H1 (cell line): ENCODE data around the gene AGPS. TPM values are rescaled to one million over a fixed set of nuclear protein-coding genes. Genes with fewer than 3 reads are reported as not detected.

Source experiments
- CTCF ChIA-PET: fragments of 300-600 bp; sonication (Branson Sonifier 250); formaldehyde crosslinking; loops from one replicate; lab custom pipeline; 2021; ENCODE audit not compliant: partially characterized antibody; lab: Charles Lee
- POLR2A ChIA-PET: fragments of 300-600 bp; sonication (Branson Sonifier 250); formaldehyde crosslinking; loops from one replicate; lab custom pipeline; 2021; ENCODE audit warnings: inconsistent platforms; ENCODE audit not compliant: partially characterized antibody; lab: Charles Lee
- DNase-seq, 2 experiments: peaks; one replicate each; pipeline versions ENCODE4 v3.0.0 to v3.0.0-alpha.2; 2010 to 2022; ENCODE audit warnings: low spot score in 2 of 2, low read depth in 1 of 2, mixed read lengths in 1 of 2
- FAIRE-seq: peaks from 2 replicates; lab custom pipeline; 2011; peaks lifted over from hg19 to GRCh38; lab: Jason Lieb, UNC
- H2AFZ ChIP-seq: 2 replicates; pipeline ENCODE4 v1.8.1; 2012; ENCODE audit warnings: low read length, inconsistent platforms
- H2AK5ac ChIP-seq: 2 replicates; pipeline ENCODE4 v1.6.1; 2013; ENCODE audit warnings: low read depth, low read length
- H2BK120ac ChIP-seq: replicated peaks from 2 replicates; pipeline ENCODE3; 2013; ENCODE audit warnings: low read depth, low read length, inconsistent platforms
- H2BK12ac ChIP-seq: 2 replicates; pipeline ENCODE4 v1.6.1; 2013; ENCODE audit warnings: low read depth, low read length
- H2BK15ac ChIP-seq: 2 replicates; pipeline ENCODE4 v1.6.1; 2013; ENCODE audit warnings: low read length
- H2BK20ac ChIP-seq: 2 replicates; pipeline ENCODE4 v1.6.1; 2013; ENCODE audit warnings: low read length
- H2BK5ac ChIP-seq: 2 replicates; pipeline ENCODE4 v1.6.1; 2013; ENCODE audit warnings: low read depth, low read length
- H3K14ac ChIP-seq: 2 replicates; pipeline ENCODE4 v1.6.1; 2013; ENCODE audit warnings: inconsistent platforms; ENCODE audit not compliant: insufficient read length
- H3K18ac ChIP-seq: 2 replicates; pipeline ENCODE4 v1.6.1; 2013; ENCODE audit warnings: low read length; ENCODE audit errors: extremely low read depth
- H3K23ac ChIP-seq: 2 replicates; pipeline ENCODE4 v1.6.1; 2013; ENCODE audit warnings: inconsistent platforms; ENCODE audit not compliant: insufficient read length
- H3K23me2 ChIP-seq: 2 replicates; pipeline ENCODE4 v1.6.1; 2013; ENCODE audit warnings: low read depth, low read length
- H3K27ac ChIP-seq: 2 replicates; pipeline ENCODE4 v1.6.1; 2011; ENCODE audit warnings: low read depth, low read length, inconsistent platforms
- H3K27me3 ChIP-seq, 4 experiments: replicated peaks in 1 of 4; 1 replicate in 1 of 4; 2 replicates in 3 of 4; pipeline versions ENCODE4 v1.6.1 to v1.8.1; 2011 to 2013; ENCODE audit warnings: low read length in 3 of 4, mild to moderate bottlenecking in 3 of 4, inconsistent platforms in 2 of 4, mixed read lengths in 2 of 4, moderate library complexity in 1 of 4; ENCODE audit not compliant: control insufficient read depth in 3 of 4, insufficient read depth in 3 of 4; ENCODE audit errors: extremely low read depth in 1 of 4
- H3K36me3 ChIP-seq, 4 experiments: 2 replicates each; pipeline versions ENCODE4 v1.6.1 to v1.8.1; 2011 to 2013; ENCODE audit warnings: mild to moderate bottlenecking in 4 of 4, low read length in 3 of 4, moderate library complexity in 2 of 4, control low read depth in 1 of 4, inconsistent platforms in 1 of 4; ENCODE audit not compliant: insufficient read depth in 4 of 4, control insufficient read depth in 2 of 4
- H3K4ac ChIP-seq: replicated peaks from 2 replicates; pipeline ENCODE3; 2013; ENCODE audit warnings: low read length, low read depth, mixed read lengths, inconsistent platforms; ENCODE audit not compliant: insufficient read length
- H3K4me1 ChIP-seq, 4 experiments: replicated peaks in 1 of 4; 1 replicate in 1 of 4; 2 replicates in 3 of 4; pipeline versions ENCODE4 v1.6.1 to v1.8.1; 2011 to 2013; ENCODE audit warnings: low read length in 3 of 4, inconsistent platforms in 2 of 4, mixed read lengths in 1 of 4; ENCODE audit not compliant: insufficient read depth in 4 of 4, control insufficient read depth in 3 of 4
- H3K4me2 ChIP-seq, 2 experiments: 2 replicates each; pipeline versions ENCODE4 v1.6.1 to v1.8.1; 2011 to 2013; ENCODE audit warnings: low read depth in 2 of 2, low read length in 2 of 2, control low read depth in 1 of 2, inconsistent platforms in 1 of 2, mild to moderate bottlenecking in 1 of 2; ENCODE audit not compliant: insufficient read depth in 1 of 2
- H3K4me3 ChIP-seq, 4 experiments: fragments of 200-600, 300-600 bp in 1 of 4; sonication (generic), shearing (Covaris generic), sonication (Bioruptor Twin) in 1 of 4; 2 replicates each; pipeline versions ENCODE4 v1.5.1 to v1.8.1; 2011 to 2016; ENCODE audit warnings: low read length in 4 of 4, low read depth in 3 of 4, control low read depth in 2 of 4, inconsistent platforms in 2 of 4, mild to moderate bottlenecking in 2 of 4, mixed read lengths in 1 of 4, moderate library complexity in 1 of 4; ENCODE audit not compliant: insufficient read depth in 2 of 4; ENCODE audit errors: extremely low read depth in 1 of 4
- H3K56ac ChIP-seq: replicated peaks from 2 replicates; pipeline ENCODE3; 2013; ENCODE audit warnings: low read depth, mild to moderate bottlenecking, mixed read lengths, low read length, inconsistent platforms; ENCODE audit not compliant: insufficient read length
- H3K79me1 ChIP-seq: 2 replicates; pipeline ENCODE4 v1.6.1; 2013; ENCODE audit warnings: low read depth, low read length, control low read depth
- H3K79me2 ChIP-seq, 2 experiments: 2 replicates each; pipeline versions ENCODE4 v1.6.1 to v1.8.1; 2012 to 2013; ENCODE audit warnings: low read length in 2 of 2, mild to moderate bottlenecking in 2 of 2, inconsistent platforms in 1 of 2; ENCODE audit not compliant: insufficient read depth in 2 of 2, control insufficient read depth in 1 of 2
- H3K9ac ChIP-seq, 4 experiments: replicated peaks in 1 of 4; 1 replicate in 1 of 4; 2 replicates in 3 of 4; pipeline versions ENCODE4 v1.6.1 to v1.8.1; 2011 to 2013; ENCODE audit warnings: low read depth in 3 of 4, low read length in 3 of 4, control low read depth in 2 of 4, mild to moderate bottlenecking in 2 of 4, moderate library complexity in 2 of 4, inconsistent platforms in 1 of 4; ENCODE audit errors: extremely low read depth in 1 of 4
- H3K9me3 ChIP-seq, 2 experiments: 2 replicates each; pipeline versions ENCODE4 v1.6.1 to v1.8.1; 2012 to 2013; ENCODE audit warnings: mild to moderate bottlenecking in 2 of 2, moderate library complexity in 2 of 2, control low read depth in 1 of 2, inconsistent platforms in 1 of 2, low read depth in 1 of 2, low read length in 1 of 2, mixed read lengths in 1 of 2; ENCODE audit not compliant: insufficient read depth in 2 of 2
- H4K20me1 ChIP-seq, 2 experiments: replicated peaks in 1 of 2; 2 replicates each; pipeline versions ENCODE3 to v1.8.1; 2011 to 2013; ENCODE audit warnings: inconsistent platforms in 2 of 2, low read length in 2 of 2, mild to moderate bottlenecking in 1 of 2; ENCODE audit not compliant: insufficient read depth in 2 of 2, control insufficient read depth in 1 of 2
- H4K5ac ChIP-seq: 2 replicates; pipeline ENCODE4 v1.6.1; 2013; ENCODE audit warnings: low read length, low read depth, mixed read lengths, inconsistent platforms; ENCODE audit not compliant: insufficient read length
- H4K8ac ChIP-seq: 2 replicates; pipeline ENCODE4 v1.8.0; 2013; ENCODE audit warnings: mild to moderate bottlenecking, moderate library complexity, low read length, inconsistent platforms; ENCODE audit not compliant: insufficient read depth; ENCODE audit errors: extremely low read depth
- H4K91ac ChIP-seq: replicated peaks from 2 replicates; pipeline ENCODE3; 2013; ENCODE audit warnings: low read length, mixed read lengths, inconsistent platforms; ENCODE audit not compliant: insufficient read length
- ATF3 ChIP-seq: IDR thresholded peaks from 2 replicates; pipeline ENCODE4 v1.6.1; 2011; ENCODE audit warnings: low read depth, mild to moderate bottlenecking, low read length; ENCODE audit not compliant: insufficient read depth
- FOSL1 ChIP-seq: IDR thresholded peaks from 2 replicates; pipeline ENCODE4 v1.6.1; 2011; ENCODE audit warnings: mild to moderate bottlenecking, low read depth, low read length, moderate library complexity; ENCODE audit not compliant: insufficient read depth
- PHF8 ChIP-seq: fragments of 200-600 bp; sonication (generic); conservative IDR thresholded peaks from 2 replicates; pipeline ENCODE4 v1.7.1; 2012; ENCODE audit warnings: low read depth, mild to moderate bottlenecking, inconsistent platforms, low read length, moderate library complexity
- POLR2A ChIP-seq, 2 experiments: IDR thresholded peaks; 1 replicate in 1 of 2; 2 replicates in 1 of 2; pipeline ENCODE4 v1.6.1; 2011; ENCODE audit warnings: low read depth in 2 of 2, low read length in 2 of 2, mild to moderate bottlenecking in 2 of 2; ENCODE audit errors: control extremely low read depth in 1 of 2
- RAD21 ChIP-seq, 2 experiments: IDR thresholded peaks in 1 of 2; conservative IDR thresholded peaks in 1 of 2; 2 replicates each; pipeline ENCODE4 v1.6.1; 2011; ENCODE audit warnings: low read depth in 2 of 2, low read length in 2 of 2, improper control_type of control experiment in 1 of 2, inconsistent platforms in 1 of 2, mild to moderate bottlenecking in 1 of 2, moderate library complexity in 1 of 2
- SAP30 ChIP-seq: fragments of 300-600 bp; sonication (generic); IDR thresholded peaks from 2 replicates; pipeline ENCODE4 v1.7.1; 2012; ENCODE audit warnings: low read length, moderate library complexity, mild to moderate bottlenecking, inconsistent platforms; ENCODE audit not compliant: insufficient read depth, insufficient replicate concordance
- TCF12 ChIP-seq: IDR thresholded peaks from 2 replicates; pipeline ENCODE4 v1.6.1; 2011; ENCODE audit warnings: low read depth, mild to moderate bottlenecking, low read length
- TEAD4 ChIP-seq: IDR thresholded peaks from 2 replicates; pipeline ENCODE4 v1.6.1; 2012; ENCODE audit warnings: low read depth, low read length, inconsistent platforms, mixed read lengths
- YY1 ChIP-seq: IDR thresholded peaks from 2 replicates; pipeline ENCODE4 v1.6.1; 2011; ENCODE audit warnings: low read depth, mild to moderate bottlenecking, low read length
- ZNF274 ChIP-seq: IDR thresholded peaks from 2 replicates; pipeline ENCODE4 v1.7.0; 2012; ENCODE audit warnings: low read length, borderline replicate concordance; ENCODE audit errors: extremely low read depth
- WGBS, 2 experiments: shearing (Covaris generic) in 1 of 2; methylation state at CpG; one replicate each; pipeline versions ENCODE4 v1.1.6 to v1.1.7; 2013 to 2015; ENCODE audit warnings: low lambda C conversion rate in 2 of 2, mixed read lengths in 2 of 2, inconsistent platforms in 1 of 2, low coverage in 1 of 2, missing lambda C conversion rate in 1 of 2; ENCODE audit not compliant: insufficient replicate concordance in 2 of 2, insufficient coverage in 1 of 2, insufficient read length in 1 of 2; ENCODE audit errors: extremely low coverage in 1 of 2, missing lambda C conversion rate in 1 of 2; 5-methylcytosine and 5-hydroxymethylcytosine counted together
- polyA plus RNA-seq, 7 experiments: library from polyadenylated mRNA; depleted of rRNA in 3 of 7; stranded (reverse) in 5 of 7; unstranded in 2 of 7; fragments of >200 nt in 5 of 7; fragments of 200-250 nt in 2 of 7; gene quantifications; 1 replicate in 5 of 7; 2 replicates in 1 of 7; 4 replicates in 1 of 7; pipeline versions ENCODE4 v1.2.1 to v1.2.3, GENCODE V29; 2011 to 2013; ENCODE audit warnings: missing spikeins in 2 of 7, mixed read lengths in 2 of 7
- total RNA-seq: library from RNA; stranded (reverse); fragmentation: NEBNext Ultra II Directional; extraction: Animal tissue kit (Norgen Biotek cat#: 25700); gene quantifications from 2 replicates; pipeline ENCODE4 v1.2.1, GENCODE V29; 2021
- TF ChIP-seq, protein P1 (sequence below): IDR thresholded peaks from 2 replicates; pipeline ENCODE4 v1.6.1; 2012; ENCODE audit warnings: low read length, inconsistent platforms

AGPS gene
- total and polyA plus RNA-seq, 2 of the 8 experiments (the other 6 are each of a cell fraction or from before 2014, with no cell fraction given): 7.3 to 57.8 TPM

GRCh38 chr2:177455187-177455586, 62.6 kb downstream of the AGPS start:
- H2AK5ac ChIP-seq: no peak overlapping the region
- H3K27me3 ChIP-seq: no peaks in the 10 kb centered on the region
- H2AFZ ChIP-seq: no peak overlapping the region
- H3K56ac ChIP-seq: no peak overlapping the region
- no peak overlapping the region for H2BK5ac ChIP-seq
- H4K5ac ChIP-seq: no peak overlapping the region
- H2BK120ac ChIP-seq: no peak overlapping the region
- no peak overlapping the region for H3K27ac ChIP-seq
- H3K9me3 ChIP-seq: no peaks in the 10 kb centered on the region
- H3K79me1 ChIP-seq: no peaks in the 10 kb centered on the region
- no peaks in the 10 kb centered on the region for H3K79me2 ChIP-seq
- no peak overlapping the region for H3K4me2 ChIP-seq
- H3K23me2 ChIP-seq: no peaks in the 10 kb centered on the region
- H3K14ac ChIP-seq: no peak overlapping the region
- no peak overlapping the region for H3K23ac ChIP-seq
- DNase-seq (no peak), FAIRE-seq (no peak)
- H3K9ac ChIP-seq: no peak overlapping the region
- no peak overlapping the region for H2BK20ac ChIP-seq
- H3K36me3 ChIP-seq: no peaks in the 10 kb centered on the region
- H4K8ac ChIP-seq: no peak overlapping the region
- H4K91ac ChIP-seq: no peak overlapping the region
- H4K20me1 ChIP-seq: no peaks in the 10 kb centered on the region
- no peak overlapping the region for H3K4me3 ChIP-seq
- no peaks in the 10 kb centered on the region for H3K4me1 ChIP-seq
- no peak overlapping the region for H2BK12ac ChIP-seq
- POLR2A ChIA-PET: no interaction called here
- H2BK15ac ChIP-seq: no peak overlapping the region
- no peak overlapping the region for H3K18ac ChIP-seq
- CTCF ChIA-PET: interaction anchor here (0.7 to 0.8 kb wide), 2 partner anchors 40 to 271 kb away, joined by 3 to 4 read pairs; no protein-coding TSS in a partner anchor
- 100% methylated on average over 3 of the region's 3 CpGs; no CpG with 5 or more reads in 1 of the 2 experiments for WGBS, 2 experiments
- H3K4ac ChIP-seq: no peak overlapping the region
- no peak for TF ChIP-seq FOSL1
- no peak for TF ChIP-seq TCF12
- TF ChIP-seq RAD21 (IDR thresholded peaks at IDR 0.05 in 1 of 2, conservative IDR thresholded peaks at IDR 0.05 in 1 of 2; ENCODE audit: low read depth in 2 of 2, low read length in 2 of 2): no peak
- no peak for TF ChIP-seq PHF8
- no peak for TF ChIP-seq ZNF274
- TF ChIP-seq POLR2A (IDR thresholded peaks at IDR 0.05; ENCODE audit: control extremely low read depth in 1 of 2, low read depth in 2 of 2, low read length in 2 of 2): no peak
- no peak for TF ChIP-seq SAP30
- no peak for TF ChIP-seq ATF3
- TF ChIP-seq YY1: no peak
- TF ChIP-seq, protein P1, sequence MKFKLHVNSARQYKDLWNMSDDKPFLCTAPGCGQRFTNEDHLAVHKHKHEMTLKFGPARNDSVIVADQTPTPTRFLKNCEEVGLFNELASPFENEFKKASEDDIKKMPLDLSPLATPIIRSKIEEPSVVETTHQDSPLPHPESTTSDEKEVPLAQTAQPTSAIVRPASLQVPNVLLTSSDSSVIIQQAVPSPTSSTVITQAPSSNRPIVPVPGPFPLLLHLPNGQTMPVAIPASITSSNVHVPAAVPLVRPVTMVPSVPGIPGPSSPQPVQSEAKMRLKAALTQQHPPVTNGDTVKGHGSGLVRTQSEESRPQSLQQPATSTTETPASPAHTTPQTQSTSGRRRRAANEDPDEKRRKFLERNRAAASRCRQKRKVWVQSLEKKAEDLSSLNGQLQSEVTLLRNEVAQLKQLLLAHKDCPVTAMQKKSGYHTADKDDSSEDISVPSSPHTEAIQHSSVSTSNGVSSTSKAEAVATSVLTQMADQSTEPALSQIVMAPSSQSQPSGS: no peak
- no peak for TF ChIP-seq TEAD4
